SJSA1 (cell line): ENCODE measurements around the gene KCTD7. TPM values are rescaled to one million over a fixed set of nuclear protein-coding genes. Genes with fewer than 3 reads are reported as not detected.
"Not testable (repeated sequence)": the region's sequence is repeated elsewhere in the genome, so short reads cannot be mapped to it uniquely, and the experiment has no call there.

Experiments
- DNase-seq, 2 experiments: peaks; one replicate each; pipeline ENCODE4 v3.0.0-alpha.2; 2015 to 2020; ENCODE audit warnings: low spot score in 2 of 2, low read depth in 1 of 2
- H3K27ac ChIP-seq: fragments of 250-450 bp; sonication (Bioruptor Pico); 2 replicates; pipeline ENCODE4 v1.5.1; 2020; ENCODE audit warnings: mild to moderate bottlenecking, moderate library complexity
- H3K27me3 ChIP-seq: fragments of 250-450 bp; sonication (Bioruptor Pico); replicated peaks from 2 replicates; pipeline ENCODE4 v1.5.1; 2020; ENCODE audit warnings: mild to moderate bottlenecking, moderate library complexity
- H3K36me3 ChIP-seq: fragments of 250-450 bp; sonication (Bioruptor Pico); 2 replicates; pipeline ENCODE4 v1.5.1; 2020; ENCODE audit warnings: mild to moderate bottlenecking
- H3K4me1 ChIP-seq: fragments of 250-450 bp; sonication (Bioruptor Pico); replicated peaks from 2 replicates; pipeline ENCODE4 v1.6.1; 2021; ENCODE audit warnings: mild to moderate bottlenecking
- H3K4me3 ChIP-seq: fragments of 250-450 bp; sonication (Bioruptor Pico); 2 replicates; pipeline ENCODE4 v1.5.1; 2020; ENCODE audit warnings: mild to moderate bottlenecking
- H3K9me3 ChIP-seq: fragments of 250-450 bp; sonication (Bioruptor Pico); replicated peaks from 2 replicates; pipeline ENCODE4 v1.5.1; 2020; ENCODE audit warnings: mild to moderate bottlenecking
- total RNA-seq: library from RNA; depleted of rRNA; stranded (reverse); fragments of >200 nt; shearing (Covaris generic); gene quantifications from 2 replicates; pipeline ENCODE4 v1.2.3, GENCODE V29; 2014

The KCTD7 gene
- total RNA-seq, 1 experiment from 2014 or later, result 12.3 TPM

- H3K27ac ChIP-seq, result no peak overlapping the region
- H3K9me3 ChIP-seq, result no peaks in the 10 kb centered on the region
- no peak overlapping the region for H3K4me3 ChIP-seq
- no peak for DNase-seq
- H3K27me3 ChIP-seq, result no peaks in the 10 kb centered on the region
- H3K36me3 ChIP-seq, result peaks cover 5% of the 10 kb centered on the region; the same call in 1 of the 2 replicates
- no peaks in the 10 kb centered on the region for H3K4me1 ChIP-seq
These were observed 40.4 kb downstream of the KCTD7 start for GRCh38 chr7:66669088-66669487.

- no peaks in the 10 kb centered on the region for H3K27me3 ChIP-seq
These were observed 40.8 kb downstream of the KCTD7 start for GRCh38 chr7:66669496-66669895.

GRCh38 chr7:66671034-66671433, 42.4 kb downstream of the KCTD7 start:
- Histone ChIP-seq H3K27ac (no peak overlapping the region), H3K9me3 (no peaks in the 10 kb centered on the region), H3K4me1 (no peaks in the 10 kb centered on the region), H3K36me3 (peaks cover 2% of the 10 kb centered on the region; the same call in 1 of the 2 replicates), H3K27me3 (no peaks in the 10 kb centered on the region), H3K4me3 (no peak overlapping the region)
- DNase-seq, result no peak

More at GRCh38 chr7:66669496-66669895, 40.8 kb downstream of the KCTD7 start:
- Histone ChIP-seq H3K27ac (no peak overlapping the region), H3K4me1 (no peaks in the 10 kb centered on the region), H3K36me3 (peaks cover 5% of the 10 kb centered on the region; the same call in 1 of the 2 replicates), H3K4me3 (no peak overlapping the region), H3K9me3 (no peaks in the 10 kb centered on the region)
- no peak for DNase-seq

- not testable (repeated sequence) for H3K36me3 ChIP-seq, H3K9me3 ChIP-seq, H3K27ac ChIP-seq, H3K27me3 ChIP-seq, DNase-seq, H3K4me3 ChIP-seq, H3K4me1 ChIP-seq
These were observed 42.8 kb downstream of the KCTD7 start for GRCh38 chr7:66671486-66671885.

- not testable (repeated sequence) for H3K9me3 ChIP-seq, H3K27me3 ChIP-seq, H3K27ac ChIP-seq, H3K4me3 ChIP-seq, H3K4me1 ChIP-seq, H3K36me3 ChIP-seq, DNase-seq
These were observed 43.9 kb downstream of the KCTD7 start for GRCh38 chr7:66672432-66673123.

GRCh38 chr7:66673124-66673640, 44.5 kb downstream of the KCTD7 start:
- H3K27ac ChIP-seq, DNase-seq, H3K27me3 ChIP-seq, H3K4me3 ChIP-seq, H3K9me3 ChIP-seq, H3K36me3 ChIP-seq, H3K4me1 ChIP-seq: not testable (repeated sequence)

- H3K4me3 ChIP-seq, result no peak overlapping the region
- H3K27ac ChIP-seq, result no peak overlapping the region
- peaks cover 15% of the 10 kb centered on the region for H3K4me1 ChIP-seq
- H3K36me3 ChIP-seq, result peaks cover 13% of the 10 kb centered on the region
- H3K27me3 ChIP-seq, result no peaks in the 10 kb centered on the region
- no peak for DNase-seq
- H3K9me3 ChIP-seq, result no peaks in the 10 kb centered on the region
These were observed 51.1 kb downstream of the KCTD7 start for GRCh38 chr7:66679633-66680244.

GRCh38 chr7:66681491-66682349, 53.0 kb downstream of the KCTD7 start:
- H3K27me3 ChIP-seq, result no peaks in the 10 kb centered on the region
- peaks cover 17% of the 10 kb centered on the region for H3K4me1 ChIP-seq
- peaks cover 13% of the 10 kb centered on the region for H3K36me3 ChIP-seq
- DNase-seq, result peak; percentile 90 to 95
- H3K27ac ChIP-seq, result peak overlapping the region; percentile 74
- H3K4me3 ChIP-seq, result peak overlapping the region; percentile 81
- no peaks in the 10 kb centered on the region for H3K9me3 ChIP-seq

GRCh38 chr7:66682350-66683093, 53.8 kb downstream of the KCTD7 start:
- H3K4me1 ChIP-seq, result peaks cover 17% of the 10 kb centered on the region
- peak overlapping the region; percentile 74 for H3K27ac ChIP-seq
- no peaks in the 10 kb centered on the region for H3K9me3 ChIP-seq
- DNase-seq, result peak in 1 of 2 experiments; percentile 31
- peaks cover 10% of the 10 kb centered on the region for H3K36me3 ChIP-seq
- H3K4me3 ChIP-seq, result peak overlapping the region; percentile 81
- no peaks in the 10 kb centered on the region for H3K27me3 ChIP-seq

- not testable (repeated sequence) for H3K27me3 ChIP-seq, H3K9me3 ChIP-seq, H3K27ac ChIP-seq
- Histone ChIP-seq H3K36me3 (peaks cover 16% of the 10 kb centered on the region), H3K4me3 (peak overlapping the region; percentile 81), H3K4me1 (peaks cover 17% of the 10 kb centered on the region)
- peak in 1 of 2 experiments; percentile 19 for DNase-seq
These were observed 54.6 kb downstream of the KCTD7 start for GRCh38 chr7:66683094-66683769.

GRCh38 chr7:66683770-66684123, 55.1 kb downstream of the KCTD7 start:
- peaks cover 17% of the 10 kb centered on the region for H3K4me1 ChIP-seq
- no peaks in the 10 kb centered on the region for H3K9me3 ChIP-seq
- H3K4me3 ChIP-seq, result no peak overlapping the region
- no peaks in the 10 kb centered on the region for H3K27me3 ChIP-seq
- DNase-seq, result peak in 1 of 2 experiments; percentile 19
- H3K36me3 ChIP-seq, result peaks cover 19% of the 10 kb centered on the region
- peak overlapping the region; percentile 38 for H3K27ac ChIP-seq

DNA sequence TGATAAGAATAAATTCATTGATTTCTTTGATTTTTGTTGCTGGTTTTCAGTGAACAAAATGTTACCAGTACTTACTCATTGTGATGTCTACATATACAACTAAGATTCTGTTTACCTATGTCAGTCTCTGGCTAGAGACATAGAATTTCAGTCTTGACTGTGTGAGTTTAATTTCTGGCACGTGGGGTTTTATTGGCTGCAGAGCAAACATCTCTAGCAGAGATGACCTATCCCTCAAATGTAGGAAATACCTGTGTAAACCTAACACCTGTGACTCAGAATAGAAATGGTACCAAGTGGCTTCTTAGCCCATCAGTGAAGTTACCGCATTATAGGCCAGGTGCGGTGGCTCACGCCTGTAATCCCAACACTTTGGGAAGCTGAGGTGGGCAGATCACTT, 57.0 kb downstream of the KCTD7 start:
- not testable (repeated sequence) for H3K4me3 ChIP-seq, DNase-seq, H3K9me3 ChIP-seq, H3K27ac ChIP-seq, H3K27me3 ChIP-seq
- Histone ChIP-seq H3K4me1 (peaks cover 16% of the 10 kb centered on the region), H3K36me3 (peaks cover 19% of the 10 kb centered on the region)

GRCh38 chr7:66687186-66687585, 58.5 kb downstream of the KCTD7 start:
- Histone ChIP-seq H3K27me3 (no peaks in the 10 kb centered on the region), H3K27ac (no peak overlapping the region), H3K4me3 (no peak overlapping the region), H3K9me3 (no peaks in the 10 kb centered on the region), H3K36me3 (peaks cover 12% of the 10 kb centered on the region), H3K4me1 (peaks cover 11% of the 10 kb centered on the region)
- DNase-seq, result peak in 1 of 2 experiments; percentile 22
